Neural cell (in vitro differentiated cells): ENCODE results near the gene LAP3.

ENCODE experiments used
- POLR2AphosphoS5 ChIP-seq: IDR thresholded peaks from 2 replicates; pipeline ENCODE4 v1.6.1; 2012
- TF ChIP-seq, protein P1 (sequence below): fragments of 450-650 bp; IDR thresholded peaks from 2 replicates; pipeline ENCODE4 v1.5.1; 2014; ENCODE audit warnings: antibody characterized with exemption, mild to moderate bottlenecking, moderate library complexity; ENCODE audit not compliant: poor library complexity, severe bottlenecking

DNA sequence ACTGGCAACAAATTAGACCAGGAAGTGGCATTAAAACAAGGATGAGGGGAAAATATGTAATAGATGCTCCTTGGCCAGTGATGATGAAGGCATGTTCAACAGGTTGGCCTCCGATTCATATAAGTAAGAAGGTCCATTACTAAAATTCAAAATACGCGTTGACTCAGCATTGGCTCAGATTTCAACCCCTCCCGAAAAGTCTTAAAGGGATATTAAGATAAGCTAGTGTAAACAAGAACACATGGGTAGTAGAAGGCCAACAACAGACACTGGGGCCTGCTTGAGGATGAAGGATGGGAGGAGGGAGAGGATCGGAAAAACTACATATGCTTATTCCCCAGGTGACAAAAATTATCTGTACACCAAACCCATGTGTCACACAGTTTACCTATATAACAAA, 19.1 kb upstream of the LAP3 start:
- no peak for TF ChIP-seq POLR2AphosphoS5
- TF ChIP-seq, protein P1, sequence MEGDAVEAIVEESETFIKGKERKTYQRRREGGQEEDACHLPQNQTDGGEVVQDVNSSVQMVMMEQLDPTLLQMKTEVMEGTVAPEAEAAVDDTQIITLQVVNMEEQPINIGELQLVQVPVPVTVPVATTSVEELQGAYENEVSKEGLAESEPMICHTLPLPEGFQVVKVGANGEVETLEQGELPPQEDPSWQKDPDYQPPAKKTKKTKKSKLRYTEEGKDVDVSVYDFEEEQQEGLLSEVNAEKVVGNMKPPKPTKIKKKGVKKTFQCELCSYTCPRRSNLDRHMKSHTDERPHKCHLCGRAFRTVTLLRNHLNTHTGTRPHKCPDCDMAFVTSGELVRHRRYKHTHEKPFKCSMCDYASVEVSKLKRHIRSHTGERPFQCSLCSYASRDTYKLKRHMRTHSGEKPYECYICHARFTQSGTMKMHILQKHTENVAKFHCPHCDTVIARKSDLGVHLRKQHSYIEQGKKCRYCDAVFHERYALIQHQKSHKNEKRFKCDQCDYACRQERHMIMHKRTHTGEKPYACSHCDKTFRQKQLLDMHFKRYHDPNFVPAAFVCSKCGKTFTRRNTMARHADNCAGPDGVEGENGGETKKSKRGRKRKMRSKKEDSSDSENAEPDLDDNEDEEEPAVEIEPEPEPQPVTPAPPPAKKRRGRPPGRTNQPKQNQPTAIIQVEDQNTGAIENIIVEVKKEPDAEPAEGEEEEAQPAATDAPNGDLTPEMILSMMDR, result no peak
